Measurements from ENCODE around the gene REPIN1.
"Not testable (repeated sequence)": the region's sequence is repeated elsewhere in the genome, so short reads cannot be mapped to it uniquely, and the experiment has no call there.

The REPIN1 gene

DNA sequence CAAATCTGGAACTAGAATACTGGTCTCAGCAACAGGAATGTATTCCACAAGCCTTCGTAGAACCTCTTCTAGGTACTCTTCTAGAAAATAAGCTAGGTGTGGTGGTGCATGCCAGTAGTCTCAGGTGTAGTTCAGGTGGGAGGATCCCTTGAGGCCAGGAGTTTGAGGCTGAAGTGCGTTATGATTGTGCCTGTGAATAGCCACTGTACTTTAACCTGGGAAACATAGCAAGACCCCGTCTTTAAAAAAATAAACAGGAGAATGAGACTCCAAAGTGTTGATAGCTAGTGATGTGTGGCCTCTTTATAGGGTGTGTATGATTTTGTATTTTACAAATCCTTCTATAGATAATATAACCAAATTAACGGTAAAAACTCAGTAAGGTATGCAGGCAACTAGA is 9.0 kb downstream of the REPIN1 start:
- DNase-seq: no peak

DNA sequence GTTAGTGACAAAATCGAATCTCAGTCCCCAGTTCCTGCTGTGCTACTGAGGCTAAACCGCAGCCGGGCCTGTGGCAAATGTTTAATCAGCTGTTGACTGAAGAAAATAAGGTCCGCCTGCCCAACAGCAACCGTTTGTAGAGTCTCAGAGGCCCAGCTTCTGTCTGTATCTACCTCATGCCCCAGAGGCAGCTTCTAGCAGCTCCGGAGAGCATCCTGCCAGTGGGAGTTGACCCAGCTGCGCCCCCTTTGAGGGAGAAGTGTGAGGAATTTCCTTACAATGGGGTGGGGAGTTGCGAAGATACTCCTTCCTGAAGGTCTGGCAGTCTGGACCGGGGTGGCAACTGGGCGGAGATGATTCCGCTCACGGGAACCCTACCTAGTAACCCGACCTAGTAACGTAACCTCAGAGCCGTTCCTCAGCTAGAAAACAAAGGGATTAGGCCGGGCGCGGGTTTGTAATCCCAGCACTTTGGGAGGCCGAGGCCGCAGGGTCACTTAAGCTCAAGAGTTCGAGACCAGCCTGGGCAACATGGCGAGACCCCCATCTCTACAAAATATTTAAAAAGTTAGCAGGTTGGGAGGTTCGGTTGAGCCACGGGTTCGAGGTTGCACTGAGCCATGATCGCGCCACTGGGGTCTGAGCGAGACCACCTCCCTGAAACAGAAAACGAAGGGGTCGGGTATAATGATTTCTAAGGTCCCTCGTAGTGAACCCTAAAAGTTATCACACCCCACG is 9.7 kb downstream of the REPIN1 start:
- peak; percentile 64 for DNase-seq

DNA sequence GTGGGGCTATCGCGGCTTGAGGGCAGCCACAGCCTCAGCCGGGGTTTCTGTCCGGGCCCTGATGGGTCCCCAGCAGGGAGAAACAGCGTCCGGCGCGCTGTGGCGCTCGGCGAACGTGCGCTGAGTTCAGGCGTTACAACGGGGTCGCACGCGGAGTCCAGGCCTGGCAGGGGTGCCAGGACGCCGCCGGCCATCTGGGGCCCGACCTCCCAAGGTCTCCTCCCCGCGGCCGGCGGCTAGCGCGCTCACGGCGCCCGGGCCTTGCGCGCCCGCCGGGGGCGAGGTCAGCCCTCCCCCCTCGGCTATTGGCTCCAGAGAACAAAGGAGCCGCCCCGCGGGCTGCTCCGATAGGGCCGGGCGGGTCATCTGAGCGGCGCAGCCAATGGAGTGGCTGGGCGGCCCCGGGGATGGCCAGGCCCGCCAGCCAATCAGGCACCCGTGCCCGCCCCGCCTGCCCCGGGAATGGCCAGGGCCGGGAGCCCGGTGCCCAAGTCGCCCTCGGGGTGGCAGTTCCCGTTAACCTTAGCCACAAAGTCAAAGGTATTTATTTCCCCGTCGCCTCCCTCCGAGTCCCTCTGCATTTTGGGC is 10.3 kb downstream of the REPIN1 start, which contains the start of gene ZNF775:
TSS of gene ZNF775 (plus strand) at position 478 of the 588 bp plus-strand sequence. CDS start 9,141 bp downstream, outside the sequence.
- DNase-seq: peak; percentile 96

DNA sequence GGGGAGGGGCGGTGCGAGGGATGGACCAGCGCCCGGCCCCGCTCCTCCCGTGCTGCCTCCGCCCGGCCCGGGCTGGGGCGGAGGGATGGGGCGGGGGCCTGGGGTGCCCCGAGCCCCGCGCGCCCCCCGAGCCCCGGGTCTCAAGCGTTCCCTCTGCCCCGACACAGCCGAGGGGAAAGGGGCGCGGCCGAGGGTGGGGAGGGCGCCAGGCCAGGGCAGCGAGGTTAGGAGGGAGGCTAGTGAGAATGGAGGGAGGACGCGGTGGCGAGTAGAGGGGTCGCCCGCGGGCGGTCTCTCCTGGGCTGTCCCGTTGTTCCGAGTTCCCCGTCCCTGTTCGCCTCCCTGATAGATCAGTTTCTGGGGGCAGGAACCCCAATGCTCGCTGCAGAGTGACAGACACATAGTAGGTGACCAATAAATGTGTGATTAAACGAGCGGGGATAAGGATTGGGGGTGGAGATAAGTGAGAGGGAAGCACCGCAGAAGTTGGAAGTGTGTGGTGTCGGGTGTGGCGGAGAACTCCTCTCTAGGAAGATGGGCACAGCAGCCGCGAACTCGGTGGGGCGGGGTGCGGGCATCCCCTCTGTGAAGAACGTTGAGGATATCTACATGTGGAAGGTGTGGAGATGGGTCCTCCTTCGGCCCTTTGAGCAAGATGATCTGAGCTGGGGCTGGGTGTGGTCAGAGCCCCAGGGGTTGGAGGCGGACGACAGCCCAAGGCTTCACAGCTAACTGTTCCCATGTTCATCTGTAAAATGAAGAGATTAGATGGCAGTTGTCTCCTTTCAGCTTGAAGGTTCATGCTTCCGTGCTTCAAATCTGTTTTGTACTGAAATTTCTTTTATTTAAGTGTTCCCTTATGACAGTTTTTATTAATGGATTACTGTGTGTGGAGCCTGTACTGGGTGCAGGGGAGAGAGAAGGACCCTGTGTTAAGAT is 11.1 kb downstream of the REPIN1 start:
- DNase-seq: no peak

DNA sequence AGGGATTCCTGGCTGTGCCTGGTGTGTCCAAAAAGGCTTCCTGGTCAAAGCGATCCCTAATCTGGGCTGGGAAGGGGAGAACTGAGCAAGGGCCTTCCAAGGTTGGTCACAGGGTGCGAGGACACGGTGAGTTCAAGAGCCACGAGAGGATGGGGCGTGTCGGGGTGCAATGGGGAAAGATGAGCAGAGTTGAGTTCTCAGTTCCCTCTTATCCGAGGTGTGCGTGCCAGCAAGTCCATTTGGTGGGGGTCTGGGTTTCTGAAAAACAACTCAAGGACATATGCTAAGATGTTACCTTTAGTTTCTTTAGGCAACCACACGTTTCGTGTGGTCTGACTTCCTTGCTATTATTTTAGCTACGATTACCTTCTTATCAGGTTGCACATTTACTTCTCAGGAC is 11.8 kb downstream of the REPIN1 start:
- no peak for DNase-seq

DNA sequence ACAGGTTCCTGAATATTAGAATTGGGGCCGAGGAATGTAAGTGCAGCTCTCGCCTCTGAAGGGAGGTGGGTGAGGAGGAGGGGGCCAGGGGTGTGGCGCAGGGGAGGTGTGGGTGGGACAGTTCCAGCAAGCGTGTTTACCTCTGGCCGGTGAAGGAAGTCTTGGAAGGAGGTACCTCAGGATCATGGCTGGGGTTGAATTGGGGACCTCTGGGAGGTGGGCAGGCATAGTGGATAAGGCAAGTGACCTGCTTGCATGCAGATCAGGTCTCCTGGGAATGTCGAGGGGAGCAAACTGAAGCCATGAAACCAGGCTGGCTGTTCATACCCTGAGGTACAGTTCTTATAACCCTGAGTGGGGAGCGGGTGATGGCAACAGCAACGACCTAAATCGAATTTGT is 12.5 kb downstream of the REPIN1 start:
- DNase-seq: no peak

DNA sequence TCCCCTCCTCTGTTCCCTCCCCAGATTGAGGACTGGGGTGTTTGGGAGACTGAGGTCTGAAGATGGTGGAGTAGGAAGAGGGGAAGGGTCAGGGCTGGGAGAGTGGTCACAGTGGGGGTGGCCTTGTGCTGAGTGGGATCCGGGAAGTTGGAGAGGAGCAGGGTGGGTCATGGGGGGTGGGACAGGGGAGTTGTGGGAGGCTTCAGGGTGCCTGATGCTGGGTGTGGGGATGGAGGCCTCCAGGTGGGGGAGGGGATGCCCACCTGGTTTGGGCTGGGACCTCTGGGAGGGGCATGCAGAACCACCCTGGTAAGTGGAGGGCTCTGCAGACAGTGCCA is 13.1 kb downstream of the REPIN1 start:
- DNase-seq: no peak

DNA sequence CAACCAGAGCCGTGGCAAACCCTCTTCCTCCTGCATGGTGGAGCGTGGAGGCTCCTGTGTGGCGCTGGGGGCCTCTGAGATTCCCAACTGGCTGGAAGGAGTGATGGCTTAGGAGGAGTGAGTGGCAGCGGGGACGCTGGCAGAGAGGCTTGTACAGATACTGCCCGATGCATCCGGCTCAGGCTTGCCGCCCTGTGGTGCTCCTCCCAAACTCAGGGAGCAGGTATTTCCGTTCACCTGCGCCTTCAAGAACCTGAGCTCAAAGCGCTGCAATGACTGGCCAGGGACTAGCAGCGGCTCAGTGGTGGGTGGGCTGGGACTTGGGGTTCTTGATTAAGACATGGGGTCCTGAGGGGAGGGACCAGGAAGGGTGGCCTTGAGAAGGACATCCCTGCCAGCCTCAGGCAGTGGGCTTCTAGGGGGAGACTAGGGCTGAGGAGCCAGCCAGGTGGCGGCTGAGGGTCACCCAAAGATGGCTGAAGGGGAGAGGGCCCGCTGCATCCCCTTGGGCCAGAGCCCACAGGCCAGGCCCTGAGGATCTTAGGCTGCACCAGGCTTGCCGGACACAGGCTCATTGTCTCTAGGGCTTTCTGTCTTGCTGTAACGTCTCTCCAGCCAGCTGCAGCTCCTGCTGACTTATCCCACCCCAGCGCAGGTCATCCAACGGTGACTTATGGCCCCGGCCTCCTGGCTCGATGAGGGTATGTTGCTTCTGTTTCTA is 13.7 kb downstream of the REPIN1 start:
- DNase-seq: no peak

DNA sequence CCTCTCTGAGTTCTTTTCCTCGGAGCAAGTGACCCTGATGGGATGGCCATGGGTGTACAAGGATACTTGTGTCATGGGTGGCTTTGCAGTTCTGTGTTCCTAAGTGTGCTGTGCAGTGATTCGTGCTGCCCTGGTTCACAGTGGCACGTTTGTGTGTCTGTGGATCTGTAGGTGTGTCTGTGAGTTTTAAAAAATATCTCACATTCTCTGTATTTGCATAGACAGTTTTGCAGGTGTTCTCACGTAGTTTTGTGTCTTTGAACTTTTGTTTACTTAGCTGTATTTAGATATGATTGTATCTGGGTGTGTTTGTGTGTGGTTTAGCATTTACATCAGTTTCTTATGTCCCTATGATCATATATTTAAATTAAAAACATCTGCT is 14.2 kb downstream of the REPIN1 start:
- no peak for DNase-seq

DNA sequence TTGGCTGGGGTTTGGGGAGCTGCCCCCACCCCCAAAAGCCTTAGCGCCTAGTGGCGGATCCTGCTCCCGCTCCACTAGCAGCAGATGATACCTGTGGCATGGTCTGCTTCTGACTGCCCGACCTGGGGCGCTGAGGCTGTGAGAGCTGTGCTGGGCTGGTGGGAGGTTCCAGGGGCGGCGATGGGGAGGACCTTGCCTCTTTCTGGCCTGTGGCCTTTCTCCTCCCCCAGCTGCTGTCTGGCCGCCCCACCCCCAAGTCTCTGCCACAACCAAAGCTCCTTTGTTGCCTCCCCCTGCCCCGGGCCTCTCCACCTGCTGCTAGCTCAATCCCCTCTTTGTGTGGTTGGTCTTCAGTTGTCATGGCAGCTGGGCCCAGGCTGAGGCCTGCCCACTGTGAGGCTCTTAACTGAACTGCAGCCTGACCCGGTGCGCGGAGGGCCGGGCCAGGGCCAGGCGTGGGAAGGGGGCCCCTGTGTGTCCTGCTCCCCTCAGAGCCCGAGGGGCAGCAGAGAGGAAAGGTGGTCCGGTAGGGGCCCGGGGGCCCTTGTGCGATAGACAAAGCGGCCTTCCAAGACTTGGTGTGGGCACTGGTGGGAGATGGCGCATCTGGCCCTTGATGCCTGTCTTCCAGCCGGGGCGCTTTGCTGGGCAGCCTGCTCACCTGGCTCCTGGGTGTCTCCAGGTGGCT is 15.2 kb downstream of the REPIN1 start:
- peak; percentile 66 for DNase-seq

DNA sequence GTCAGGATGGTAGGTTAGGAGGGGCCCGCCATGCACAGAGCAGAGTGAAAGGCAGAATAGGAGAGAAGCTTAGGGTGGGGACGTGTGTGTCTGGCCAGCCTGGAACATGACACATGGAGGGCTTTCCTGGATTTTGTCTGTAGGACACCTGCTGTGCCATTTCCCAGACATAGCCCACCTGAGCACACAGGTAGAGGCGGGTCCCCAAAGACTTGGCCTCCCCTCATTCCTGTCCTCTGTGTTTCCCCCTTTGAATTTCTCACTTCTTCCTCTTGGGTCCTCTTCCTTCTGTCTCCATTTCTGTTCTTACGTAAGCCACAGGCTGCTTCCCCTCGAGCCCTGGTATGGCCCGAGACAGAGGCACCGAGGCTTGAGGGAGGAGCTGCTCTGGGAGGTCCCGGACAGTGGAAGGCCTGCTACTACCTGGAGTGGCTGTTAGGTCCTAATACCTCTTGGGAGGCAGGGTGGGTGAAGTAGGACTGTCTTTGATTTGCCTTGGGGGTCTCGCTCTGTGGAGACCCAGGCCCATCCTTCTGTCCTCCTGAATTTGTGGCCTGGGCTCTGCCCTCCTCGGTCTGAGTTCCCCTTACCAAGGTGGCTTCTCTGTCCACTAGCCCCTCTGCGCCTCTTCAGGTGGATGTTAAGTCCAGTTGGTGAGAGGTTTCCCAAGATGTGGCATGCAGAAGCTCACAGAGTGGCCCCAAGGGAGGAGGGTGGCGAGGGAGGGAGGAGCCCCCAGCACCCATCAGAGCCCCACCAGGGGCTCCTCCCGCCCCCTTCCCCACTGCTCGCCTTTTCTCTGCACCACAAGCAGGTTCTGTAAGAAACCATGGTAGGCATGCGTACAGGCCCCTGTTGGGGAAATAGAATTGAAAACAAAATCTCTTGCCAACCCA is 16.0 kb downstream of the REPIN1 start:
- no peak for DNase-seq

DNA sequence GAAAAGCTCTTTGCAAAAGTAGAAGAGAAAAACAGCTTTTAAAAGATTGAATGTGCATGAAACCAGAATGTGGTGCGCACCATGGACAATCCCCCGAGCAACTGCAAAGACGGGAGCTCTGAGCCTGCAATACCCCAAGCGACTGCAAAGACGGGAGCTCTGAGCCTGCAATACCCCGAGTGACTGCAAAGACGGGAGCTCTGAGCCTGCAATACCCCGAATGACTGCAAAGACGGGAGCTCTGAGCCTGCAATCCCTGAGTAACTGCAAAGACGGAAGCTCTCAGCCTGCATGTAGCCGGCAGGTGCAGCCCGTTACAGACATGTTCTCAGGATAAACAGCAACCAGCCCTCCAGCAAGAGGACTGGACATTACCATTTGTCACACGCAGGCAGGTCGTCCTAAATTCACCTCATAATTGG is 16.7 kb downstream of the REPIN1 start:
- DNase-seq: no peak

DNA sequence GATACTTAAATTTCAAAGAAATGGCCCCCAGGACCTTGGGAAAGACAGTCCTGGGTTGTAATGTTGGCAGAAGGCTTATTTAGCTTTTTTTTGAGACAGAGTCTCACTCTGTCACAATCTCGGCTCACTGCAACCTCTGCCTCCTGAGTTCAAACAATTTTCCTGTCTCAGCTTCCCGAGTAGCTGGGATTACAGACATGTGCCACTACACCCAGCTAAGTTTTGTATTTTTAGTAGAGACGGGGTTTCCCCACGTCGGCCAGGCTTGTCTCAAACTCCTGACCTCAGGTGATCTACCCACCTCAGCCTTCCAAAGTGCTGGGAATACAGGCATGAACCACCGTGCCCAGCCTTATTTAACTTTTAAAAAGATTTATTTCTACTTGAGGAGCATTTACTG is 17.3 kb downstream of the REPIN1 start:
- DNase-seq: not testable (repeated sequence)

DNA sequence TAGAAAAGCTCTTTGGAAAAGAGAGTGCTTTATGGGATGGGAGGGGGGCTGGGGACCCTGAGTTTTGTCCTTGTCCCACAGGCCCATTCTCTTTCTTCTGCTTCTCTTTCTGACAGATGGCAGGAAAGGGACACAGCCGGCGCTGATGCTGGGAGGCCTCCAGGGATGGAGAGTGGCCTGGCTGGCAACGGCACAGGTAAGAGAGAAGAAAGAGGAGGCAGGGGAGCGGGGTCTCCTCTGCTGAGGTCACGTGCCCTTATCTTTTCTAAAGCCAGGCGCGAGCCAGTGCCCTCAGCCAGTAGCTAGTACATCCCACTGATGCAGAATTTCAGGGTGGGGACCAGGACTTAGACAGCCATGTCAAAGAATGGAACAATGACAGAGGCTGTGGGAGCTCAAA is 19.7 kb downstream of the REPIN1 start:
- no peak for DNase-seq

DNA sequence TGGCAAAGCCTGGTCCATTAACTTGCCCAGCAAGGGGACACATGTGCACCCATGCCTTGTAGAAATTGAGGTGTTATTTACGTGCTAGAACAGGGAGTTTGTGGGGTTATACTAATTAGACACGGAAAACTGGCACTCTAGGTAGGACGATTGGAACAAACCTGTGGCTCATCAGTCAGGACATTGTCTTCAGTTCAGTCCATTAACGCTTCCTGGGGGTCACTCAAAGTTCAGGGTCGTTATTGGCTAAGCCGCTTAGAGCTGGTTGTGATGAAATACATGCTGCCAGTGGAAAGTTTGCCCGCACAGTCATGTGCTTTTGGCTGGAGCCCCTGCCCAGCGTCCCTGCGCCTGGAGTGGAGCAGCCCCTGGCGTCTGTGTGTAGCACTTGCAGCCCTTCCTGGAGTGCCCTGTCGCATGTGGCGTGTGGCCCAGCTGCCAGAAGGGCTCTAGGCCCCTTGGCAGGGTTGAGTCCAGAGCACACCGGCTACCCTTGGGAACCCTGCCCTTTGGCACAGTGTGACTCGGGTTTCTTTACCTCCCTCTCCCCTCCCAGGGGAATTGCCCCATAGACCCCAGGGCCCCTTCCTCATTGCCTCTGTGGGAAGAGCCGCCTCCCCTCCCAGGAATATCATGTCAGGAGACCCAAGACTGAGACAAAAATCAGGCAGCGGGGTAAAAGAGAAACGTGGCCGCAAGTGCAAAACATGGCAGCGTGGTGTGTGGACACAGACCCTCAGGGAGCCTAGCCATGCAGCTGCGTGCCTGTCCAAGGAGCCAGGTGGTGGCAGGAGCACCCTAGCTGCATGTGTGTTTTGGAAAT is 20.3 kb downstream of the REPIN1 start:
- DNase-seq: peak; percentile 19

DNA sequence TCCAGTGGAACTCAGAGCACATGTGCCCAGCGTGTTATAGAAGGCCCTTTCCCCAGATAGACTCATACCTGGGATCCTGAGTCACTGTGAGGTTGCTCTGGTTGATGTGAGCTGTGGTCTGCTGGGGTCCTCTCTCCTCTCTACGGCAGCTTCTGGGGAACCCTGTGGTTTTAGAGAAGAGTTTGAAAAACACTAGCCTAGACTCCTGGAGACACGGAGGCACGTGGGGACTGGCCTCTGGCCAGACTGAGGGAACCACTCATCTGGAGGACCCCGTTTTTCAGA is 20.9 kb downstream of the REPIN1 start:
- DNase-seq: no peak

DNA sequence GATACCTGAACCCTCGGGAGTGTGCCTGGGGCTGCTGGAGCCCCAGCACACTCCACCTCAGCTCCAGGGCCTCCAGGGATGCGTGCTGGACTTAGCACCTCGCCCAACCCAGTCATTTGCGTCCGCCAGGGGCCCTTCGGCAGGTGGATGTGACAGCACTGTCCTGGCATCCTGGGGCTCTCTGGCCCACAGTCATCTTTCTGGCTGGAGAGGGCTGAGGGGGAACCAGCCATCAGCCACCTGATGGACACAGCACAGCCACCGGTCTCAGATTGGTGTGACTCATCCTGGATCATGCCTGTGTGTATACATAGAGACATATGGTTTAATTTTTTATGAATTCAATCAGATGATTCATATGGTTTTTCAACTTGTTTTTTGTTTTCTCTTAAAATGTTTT is 21.6 kb downstream of the REPIN1 start:
- no peak for DNase-seq

DNA sequence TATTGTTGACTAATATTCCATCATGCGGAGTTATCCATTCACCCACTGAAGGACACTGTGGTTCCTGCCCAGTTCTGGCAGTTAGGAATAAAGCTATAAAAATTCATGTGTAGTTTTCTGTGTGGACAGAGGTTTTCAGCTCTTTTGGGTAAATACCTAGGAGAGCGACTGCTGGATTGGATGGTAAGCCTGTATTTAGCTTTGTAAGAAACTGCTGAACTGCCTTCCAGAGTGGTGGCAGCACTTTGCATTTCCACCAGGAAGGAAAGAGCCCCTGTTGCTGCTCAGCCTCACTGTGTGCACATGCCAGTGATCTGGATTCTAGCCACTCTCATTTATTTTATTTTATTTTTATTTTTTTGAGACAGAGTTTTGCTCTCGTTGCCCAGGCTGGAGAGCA is 24.7 kb downstream of the REPIN1 start:
- no peak for DNase-seq

DNA sequence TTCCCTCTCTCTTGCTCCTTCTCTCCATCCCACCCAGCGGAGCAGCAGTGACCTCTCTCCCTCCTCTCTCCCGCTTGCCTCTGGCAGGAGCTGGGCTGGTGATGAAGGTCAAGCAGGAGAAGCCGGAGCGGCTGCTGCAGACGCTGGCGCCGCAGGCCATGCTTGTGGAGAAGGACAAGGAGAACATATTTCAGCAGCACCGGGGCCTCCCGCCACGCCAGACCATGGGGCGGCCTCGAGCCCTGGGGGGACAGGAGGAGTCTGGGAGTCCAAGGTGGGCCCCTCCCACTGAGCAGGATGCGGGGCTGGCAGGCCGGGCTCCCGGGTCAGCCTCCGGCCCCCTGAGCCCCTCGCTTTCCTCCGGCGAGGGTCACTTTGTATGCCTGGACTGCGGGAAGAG is 27.8 kb downstream of the REPIN1 start:
- DNase-seq: no peak

DNA sequence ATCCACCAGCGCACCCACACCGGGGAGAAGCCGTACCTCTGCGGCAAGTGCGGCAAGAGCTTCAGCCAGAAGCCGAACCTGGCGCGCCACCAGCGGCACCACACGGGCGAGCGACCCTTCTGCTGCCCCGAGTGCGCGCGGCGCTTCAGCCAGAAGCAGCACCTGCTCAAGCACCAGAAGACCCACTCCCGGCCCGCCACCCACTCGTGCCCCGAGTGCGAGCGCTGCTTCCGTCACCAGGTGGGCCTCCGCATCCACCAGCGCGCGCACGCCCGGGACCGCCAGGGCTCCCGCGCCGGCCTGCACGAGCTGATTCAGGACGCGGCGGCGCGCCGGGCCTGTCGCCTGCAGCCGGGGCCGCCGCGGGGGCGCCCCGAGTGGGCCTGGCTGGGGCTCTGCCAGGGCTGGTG is 28.2 kb downstream of the REPIN1 start:
- DNase-seq: no peak

All from NCI-H1092 (cell line).